Activated CD8-positive, alpha-beta memory T cell treated with anti-CD3 and anti-CD28 coated beads, Interleukin-2, amount 50 U/mL, for 24 hours (primary cell): ENCODE results near the gene NSUN4.
"Not testable (repeated sequence)": the region's sequence is repeated elsewhere in the genome, so short reads cannot be mapped to it uniquely, and the experiment has no call there.

Experiments
- DNase-seq: peaks from one replicate; pipeline ENCODE4 v3.0.0-alpha.2; 2020; ENCODE audit errors: extremely low read depth

Gene NSUN4

GRCh38 chr1:46325285-46326076 is 15.1 kb upstream of the NSUN4 start:
- DNase-seq, result not testable (repeated sequence)

- not testable (repeated sequence) for DNase-seq
Measured at GRCh38 chr1:46328182-46328581, 12.4 kb upstream of the NSUN4 start.

- not testable (repeated sequence) for DNase-seq
Measured at GRCh38 chr1:46329807-46330206, 10.8 kb upstream of the NSUN4 start.

- DNase-seq, result not testable (repeated sequence)
Measured at GRCh38 chr1:46330381-46330780, 10.2 kb upstream of the NSUN4 start.

- not testable (repeated sequence) for DNase-seq
Measured at GRCh38 chr1:46331786-46332540, 8.6 kb upstream of the NSUN4 start.

GRCh38 chr1:46333300-46334029 is 7.1 kb upstream of the NSUN4 start:
- DNase-seq, result no peak

- no peak for DNase-seq
Measured at GRCh38 chr1:46334030-46334384, 6.6 kb upstream of the NSUN4 start.

- no peak for DNase-seq
Measured at GRCh38 chr1:46335081-46335480, 5.5 kb upstream of the NSUN4 start.

- DNase-seq, result not testable (repeated sequence)
Measured at GRCh38 chr1:46337409-46337808, 3.2 kb upstream of the NSUN4 start.

- DNase-seq, result no peak
Measured at GRCh38 chr1:46341222-46342083, 846 bp downstream of the NSUN4 start.

- DNase-seq, result no peak
Measured at GRCh38 chr1:46342084-46342656, 1.6 kb downstream of the NSUN4 start.

GRCh38 chr1:46342677-46343350 is 2.2 kb downstream of the NSUN4 start:
- DNase-seq, result no peak

- DNase-seq, result no peak
Measured at GRCh38 chr1:46343351-46343695, 2.7 kb downstream of the NSUN4 start.

GRCh38 chr1:46343705-46344104 is 3.1 kb downstream of the NSUN4 start:
- DNase-seq, result no peak

GRCh38 chr1:46344481-46344880 is 3.9 kb downstream of the NSUN4 start:
- no peak for DNase-seq

- DNase-seq, result no peak
Measured at GRCh38 chr1:46345281-46345680, 4.7 kb downstream of the NSUN4 start.

GRCh38 chr1:46352363-46352762 is 11.8 kb downstream of the NSUN4 start:
- DNase-seq, result no peak

GRCh38 chr1:46355920-46356319 is 15.3 kb downstream of the NSUN4 start:
- DNase-seq, result not testable (repeated sequence)

- no peak for DNase-seq
Measured at GRCh38 chr1:46362158-46362557, 21.6 kb downstream of the NSUN4 start.

- DNase-seq, result no peak
Measured at GRCh38 chr1:46363121-46363520, 22.5 kb downstream of the NSUN4 start.

- DNase-seq, result no peak
Measured at GRCh38 chr1:46364612-46365011, 24.0 kb downstream of the NSUN4 start.
